ENCODE data around the gene RNF217.
"Not testable (repeated sequence)": the region's sequence is repeated elsewhere in the genome, so short reads cannot be mapped to it uniquely, and the experiment has no call there.

Gene RNF217

DNA sequence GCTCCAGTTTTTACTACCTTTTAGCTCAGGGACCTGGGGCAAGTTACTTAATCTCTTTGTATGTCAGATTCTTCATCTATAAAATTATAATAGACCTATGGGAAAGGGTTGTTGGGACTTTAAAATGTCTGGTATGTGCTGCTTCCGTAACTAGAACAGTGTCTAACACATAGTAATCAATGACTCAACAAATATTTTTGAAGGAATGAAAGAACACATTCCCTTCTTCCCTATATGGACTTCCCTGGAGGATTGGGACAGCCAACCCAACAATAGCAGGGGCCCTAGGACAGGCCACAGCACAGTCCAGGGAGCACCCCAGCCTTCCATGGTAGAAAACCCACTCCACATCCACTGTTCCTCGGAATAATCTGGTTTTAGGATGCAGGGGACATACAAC, 140.7 kb downstream of the RNF217 start:
- no peak for DNase-seq

DNA sequence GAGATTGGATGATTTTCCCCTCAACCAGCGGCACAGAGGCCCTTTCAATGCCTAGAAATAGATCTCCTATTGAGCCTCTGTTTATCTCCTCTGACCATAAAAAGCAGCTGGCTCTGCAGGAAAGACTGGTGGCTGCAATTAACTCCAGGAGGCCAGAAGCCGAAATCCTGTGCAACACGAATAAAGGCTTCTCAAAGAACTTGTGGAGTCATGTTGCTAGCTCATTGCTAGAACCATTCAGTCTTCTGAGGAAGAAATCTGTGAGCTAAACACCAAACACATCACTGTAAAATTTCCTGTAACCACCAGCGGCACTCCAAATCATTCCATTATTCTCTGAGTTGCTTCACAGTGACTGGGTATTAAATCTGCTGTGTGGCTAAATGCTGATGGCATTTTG, 142.2 kb downstream of the RNF217 start:
- DNase-seq, result no peak

DNA sequence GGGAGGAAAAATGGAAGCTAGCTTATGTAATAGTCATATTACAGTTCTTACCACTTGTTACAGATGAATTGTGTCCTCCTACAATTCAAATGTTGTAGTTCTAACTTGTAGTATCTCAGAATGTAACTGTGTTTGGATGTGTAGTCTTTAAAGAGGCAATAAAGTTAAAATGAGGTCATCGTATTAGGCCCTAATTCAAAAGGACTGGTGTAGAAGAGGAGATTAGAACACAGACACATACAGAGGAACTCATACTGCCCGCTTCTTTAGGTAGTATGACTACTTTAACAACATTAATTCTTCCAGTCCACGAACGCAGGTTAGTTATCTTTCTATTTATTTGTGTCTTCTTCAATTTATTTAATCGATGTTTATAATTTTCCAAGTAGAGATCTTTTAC, 144.8 kb downstream of the RNF217 start:
- DNase-seq, result no peak

DNA sequence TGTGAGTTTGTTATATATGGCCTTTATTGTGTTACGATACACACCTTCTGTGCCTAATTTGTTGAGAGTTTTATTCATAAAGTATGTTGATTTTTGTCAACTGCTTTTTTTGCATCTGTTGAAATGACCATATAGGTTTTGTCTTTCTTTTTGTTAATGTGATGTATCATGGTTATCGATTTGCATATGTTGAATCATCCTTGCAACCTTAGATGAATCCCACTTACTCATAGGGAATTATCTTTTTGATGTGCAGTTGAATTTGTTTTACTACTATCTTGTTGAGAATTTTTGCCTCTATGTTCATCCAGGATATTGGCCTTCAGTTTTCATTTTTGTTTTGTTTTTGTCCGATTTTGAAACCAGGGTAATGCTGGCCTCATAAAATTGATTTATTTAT, 145.7 kb downstream of the RNF217 start:
- DNase-seq, result no peak

DNA sequence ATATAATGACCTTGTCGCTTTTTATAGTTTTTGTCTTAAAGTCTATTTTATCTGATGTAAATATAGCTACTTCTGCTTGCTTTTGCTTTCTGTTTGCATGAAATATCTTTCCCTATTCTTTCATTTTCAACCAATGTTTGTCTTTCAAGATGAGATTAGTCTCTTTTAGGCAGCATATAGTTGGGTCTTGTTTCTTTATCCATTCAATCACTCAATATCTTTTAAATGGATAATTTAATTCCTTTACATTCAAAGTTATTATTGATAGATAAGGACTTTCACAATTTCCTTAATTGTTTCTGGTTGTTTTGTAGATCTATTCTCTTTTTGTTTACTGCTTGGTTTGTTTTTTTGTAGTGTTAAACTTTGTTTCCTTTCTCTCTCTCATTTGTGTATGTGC, 147.8 kb downstream of the RNF217 start:
- no peak for DNase-seq

DNA sequence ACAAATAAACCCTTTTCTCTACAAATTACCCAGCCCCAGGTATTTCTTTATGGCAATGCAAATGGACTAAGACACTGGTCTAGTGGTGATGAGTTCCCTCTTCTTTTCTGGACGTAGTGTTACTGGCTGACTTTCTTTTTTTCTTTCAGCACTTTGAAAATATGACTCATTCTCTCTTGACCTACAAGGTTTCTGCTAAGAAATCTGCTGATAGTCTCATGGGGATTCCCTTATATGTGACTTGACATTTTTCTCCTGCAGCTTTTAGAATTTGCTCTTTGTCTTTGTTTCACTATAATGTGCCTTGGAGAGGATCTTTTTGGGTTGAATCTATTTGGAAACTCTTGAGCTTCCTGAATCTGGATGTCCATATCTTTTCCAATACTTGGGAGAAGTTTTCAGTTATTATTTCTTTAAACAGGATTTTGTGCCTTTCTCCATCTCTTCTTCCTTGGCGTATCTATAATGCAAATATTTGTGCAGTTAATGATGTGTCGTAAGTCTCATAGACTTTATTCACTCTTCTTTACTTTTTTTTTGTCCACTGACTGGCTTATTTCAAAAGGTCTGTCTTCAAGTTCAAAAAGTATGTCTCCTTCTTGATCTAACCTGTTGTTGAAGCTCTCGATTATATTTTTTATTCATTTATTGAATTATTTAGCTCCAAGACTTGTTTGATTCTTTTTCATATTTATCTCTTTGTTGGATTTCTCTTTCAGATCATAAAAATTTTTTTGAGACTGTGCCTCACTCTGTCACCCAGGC, 149.2 kb downstream of the RNF217 start:
- no peak for DNase-seq

DNA sequence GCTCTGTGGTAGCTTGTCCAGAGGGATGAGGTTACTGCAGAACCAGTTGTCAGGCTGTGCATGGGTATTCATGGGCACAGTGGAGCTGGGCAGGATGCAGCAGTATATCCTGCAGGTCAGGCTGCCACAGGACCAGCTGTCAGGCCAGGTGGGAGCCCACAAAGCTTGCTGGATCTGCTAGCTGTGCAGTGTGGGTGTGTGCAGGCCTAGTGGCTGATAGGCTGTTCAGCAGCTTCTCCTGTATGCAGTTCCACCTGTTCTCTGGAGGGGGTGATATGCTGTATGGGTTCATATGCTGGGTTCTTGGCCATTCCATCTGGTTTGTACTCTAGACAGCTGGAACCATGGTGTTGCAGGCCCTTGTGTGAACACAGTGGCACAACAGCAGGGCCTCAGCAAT, 150.7 kb downstream of the RNF217 start:
- DNase-seq, result no peak

DNA sequence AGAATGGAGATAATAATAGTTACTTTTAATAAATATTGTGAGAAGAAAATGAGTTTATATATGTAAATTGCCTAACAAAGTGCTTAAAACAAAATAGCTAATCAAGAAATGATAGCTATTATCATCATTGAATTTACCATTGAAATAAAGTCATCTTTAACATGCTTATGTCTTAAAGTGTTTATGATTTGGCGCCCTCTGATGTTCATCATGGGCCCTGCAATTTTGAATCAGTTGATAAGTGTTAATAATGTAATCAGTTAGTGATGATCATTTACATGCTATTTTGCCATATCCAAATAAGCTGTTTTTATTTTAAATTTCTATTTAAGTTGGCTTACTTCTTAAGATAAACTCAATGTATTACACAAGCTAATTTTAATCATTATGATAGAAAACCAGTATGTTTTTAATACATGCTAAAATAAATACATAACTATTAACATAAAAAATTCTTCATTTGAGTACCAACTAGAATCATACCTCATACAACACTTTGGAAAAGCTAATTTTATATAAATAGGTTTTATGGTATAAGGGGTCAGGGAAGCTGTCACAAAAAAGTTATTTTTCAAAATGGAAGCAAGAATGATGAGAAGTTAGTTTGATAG, 152.1 kb downstream of the RNF217 start:
- DNase-seq, result no peak

DNA sequence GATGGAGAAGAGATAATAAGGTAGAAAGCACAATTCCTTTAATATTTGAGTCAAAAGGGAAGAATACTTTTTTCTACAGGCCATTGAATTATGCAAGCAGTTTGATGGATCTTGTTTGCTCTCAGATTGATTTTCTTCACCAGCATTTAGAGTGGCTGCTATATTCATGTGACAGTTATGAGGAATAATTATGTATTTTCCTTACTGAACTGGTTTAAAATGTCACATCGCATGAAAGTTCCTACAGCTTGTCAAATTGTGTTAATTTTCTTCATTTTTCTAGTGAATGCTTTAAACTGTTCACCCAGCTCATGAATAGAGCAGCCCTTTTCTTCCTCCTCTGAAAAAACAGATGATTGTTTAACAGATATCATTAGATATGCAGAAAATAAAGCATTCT, 153.9 kb downstream of the RNF217 start:
- no peak for DNase-seq

DNA sequence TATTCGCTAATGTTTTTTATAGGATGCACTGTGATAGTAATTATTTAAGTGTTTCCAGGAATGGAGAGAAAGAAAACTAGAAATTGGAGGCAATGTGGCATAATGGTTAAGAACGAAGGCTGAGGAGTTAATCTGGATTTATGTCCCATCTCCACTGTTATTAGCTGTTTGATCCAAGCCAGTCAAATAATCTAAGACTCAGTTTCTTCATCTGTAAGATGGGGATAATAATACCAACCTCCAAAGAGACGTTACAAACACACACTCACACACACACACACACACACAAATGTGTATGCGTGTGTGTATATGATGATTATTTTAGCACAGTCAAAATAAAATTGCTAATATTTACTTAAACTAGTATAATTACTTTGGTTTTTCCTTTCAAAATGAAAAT, 154.5 kb downstream of the RNF217 start:
- DNase-seq, result no peak

DNA sequence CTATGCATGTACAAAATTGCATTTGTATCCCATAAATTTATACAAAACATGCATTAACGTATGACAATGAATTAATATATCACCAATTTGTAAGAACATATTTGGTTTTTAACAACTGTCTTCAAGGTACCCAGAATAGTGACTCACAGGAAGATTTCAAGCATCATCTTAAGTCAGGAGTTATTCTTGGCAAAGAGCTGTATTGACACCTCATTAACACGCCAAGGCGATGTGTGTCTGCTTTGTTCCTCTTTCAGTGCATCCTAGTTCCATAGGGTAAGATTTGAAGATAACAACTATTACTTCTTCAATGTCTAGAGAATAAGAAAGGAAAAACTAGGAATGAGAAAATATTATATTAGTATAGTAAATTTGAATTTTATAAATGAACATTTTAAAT, 155.6 kb downstream of the RNF217 start:
- DNase-seq, result no peak

DNA sequence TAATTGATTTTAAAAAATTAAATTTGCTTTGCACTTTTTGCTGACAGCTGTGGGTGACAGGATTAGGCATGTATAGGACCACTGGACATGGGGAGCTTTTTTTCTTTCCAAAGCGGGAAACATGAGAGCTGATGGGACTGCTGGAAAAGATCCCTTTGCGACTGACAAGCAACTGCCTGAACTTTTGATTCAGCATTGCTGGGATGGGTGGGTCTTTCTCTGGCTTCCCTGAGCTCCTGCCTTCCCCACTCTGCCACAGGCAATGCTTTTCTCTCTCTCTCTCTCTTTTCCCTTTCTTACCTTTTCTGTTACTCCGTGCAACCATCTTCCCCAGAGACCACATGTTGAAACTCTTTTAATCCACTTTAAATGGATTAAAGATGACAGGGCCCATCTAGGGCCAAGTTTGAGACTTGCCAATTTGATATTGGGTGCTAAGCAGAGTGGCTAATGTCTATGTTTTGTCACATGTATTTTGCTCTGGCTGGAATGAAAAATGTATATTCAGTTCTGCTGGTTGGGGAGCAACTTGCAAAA, 157.9 kb downstream of the RNF217 start:
- no peak for DNase-seq

DNA sequence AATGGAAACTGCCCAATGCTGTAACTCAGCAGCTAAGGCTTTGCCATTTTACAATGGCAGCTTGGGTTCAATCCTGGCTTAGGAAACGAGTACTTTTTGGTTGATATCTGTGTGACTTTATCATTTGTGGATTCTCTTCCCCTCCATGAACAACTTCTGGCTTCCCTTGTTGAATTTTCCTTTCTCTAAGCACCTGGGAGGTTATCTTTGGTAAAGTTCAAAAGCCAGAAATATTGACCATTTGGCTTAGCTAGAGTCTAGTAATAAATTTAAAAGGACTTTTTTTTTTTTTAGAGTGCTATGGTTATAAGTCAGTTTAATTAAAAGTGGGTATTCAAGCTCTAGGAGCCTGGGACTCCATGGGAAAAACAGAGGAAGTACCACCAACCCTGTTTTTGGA, 159.7 kb downstream of the RNF217 start:
- no peak for DNase-seq

DNA sequence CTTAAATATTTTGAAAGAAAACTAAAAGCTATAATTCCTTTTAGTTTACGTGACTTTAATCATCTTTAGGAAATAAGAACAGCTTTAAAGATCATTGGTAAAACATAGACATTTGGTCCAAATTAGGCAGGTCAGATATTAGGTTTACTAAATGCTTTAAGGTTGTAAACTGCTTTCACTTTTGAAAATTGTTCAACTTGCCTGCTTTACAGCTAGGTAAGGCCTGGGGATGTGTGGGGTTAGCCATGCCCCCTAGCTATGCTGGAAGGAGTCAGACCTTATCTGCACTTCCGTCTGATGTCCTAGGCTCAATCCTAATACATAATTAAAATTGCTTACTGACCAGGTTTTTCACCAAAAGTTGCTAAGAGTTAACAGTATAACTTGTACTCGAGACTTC, 160.8 kb downstream of the RNF217 start:
- no peak for DNase-seq

DNA sequence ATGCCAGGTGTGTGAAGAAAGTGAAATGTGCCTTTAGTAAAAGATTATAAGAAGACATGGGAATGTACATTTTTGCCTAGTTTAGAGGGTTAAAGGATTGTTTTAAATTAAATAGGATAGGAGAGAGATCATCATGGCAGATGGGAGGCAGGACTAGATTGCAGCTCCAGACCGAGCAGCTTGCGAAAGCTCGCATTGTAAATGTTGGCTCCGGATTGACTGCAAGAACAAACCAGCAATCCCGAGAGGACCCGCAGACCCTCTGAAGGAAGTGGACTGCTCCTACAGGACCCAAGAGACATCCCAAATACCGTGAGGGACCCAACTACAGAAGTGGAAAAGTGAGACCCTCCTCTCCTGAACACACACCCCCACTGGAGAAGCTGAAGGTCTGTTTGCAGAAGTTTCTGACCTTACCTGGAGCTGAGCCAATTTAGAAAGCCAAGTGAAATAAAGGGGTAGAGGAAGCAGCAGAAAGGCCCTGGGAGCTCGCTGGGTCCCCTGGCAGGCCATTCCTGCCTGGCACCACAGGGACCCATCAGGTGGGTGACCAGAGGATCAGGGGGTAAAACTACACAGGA, 161.3 kb downstream of the RNF217 start:
- DNase-seq, result no peak

DNA sequence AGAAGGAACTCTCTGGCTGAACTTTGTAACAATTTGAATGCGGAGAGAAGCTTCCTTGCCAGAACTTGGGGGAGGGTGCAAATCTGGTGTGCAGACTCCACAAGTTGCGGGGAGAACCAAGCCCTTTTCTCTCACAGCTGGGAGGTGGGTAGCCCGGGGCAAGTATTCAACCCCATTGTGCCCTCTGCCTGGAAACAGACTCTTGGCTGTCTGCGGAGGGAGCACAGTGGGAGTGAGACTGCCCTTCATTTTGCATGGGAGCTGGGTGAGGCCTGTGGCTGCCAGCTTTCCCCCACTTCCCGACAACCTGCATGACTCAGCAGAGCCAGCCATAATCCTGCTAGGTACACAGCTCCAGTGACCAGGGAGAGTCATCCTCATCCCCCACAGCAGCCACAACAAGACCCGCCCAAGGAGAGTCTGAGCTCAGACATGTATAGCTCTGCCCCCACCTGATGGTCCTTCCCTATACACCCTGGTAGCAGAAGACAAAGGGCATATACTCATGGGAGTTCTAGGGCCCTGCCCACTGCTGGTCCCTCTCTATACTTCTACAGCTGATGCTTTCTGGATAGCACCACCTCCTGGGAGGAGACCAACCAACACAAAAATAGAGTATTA, 161.9 kb downstream of the RNF217 start:
- no peak for DNase-seq

DNA sequence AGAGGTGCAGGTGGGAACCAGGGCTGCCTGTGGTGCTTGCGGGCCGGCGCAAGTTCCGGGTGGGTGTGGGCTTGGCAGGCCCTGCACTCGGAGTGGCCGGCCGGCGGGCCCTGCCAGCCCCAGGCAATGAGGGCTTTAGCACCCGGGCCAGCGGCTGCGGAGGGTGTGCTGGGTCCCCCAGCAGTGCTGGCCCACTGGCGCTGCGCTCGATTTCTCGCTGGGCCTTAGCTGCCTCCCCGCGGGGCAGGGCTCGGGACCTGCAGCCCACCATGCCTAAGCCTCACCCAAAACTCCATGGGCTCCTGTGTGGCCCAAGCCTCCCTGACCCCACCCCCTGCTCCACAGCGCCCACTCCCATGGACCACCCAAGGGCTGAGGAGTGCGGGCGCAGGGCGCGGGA, 163.6 kb downstream of the RNF217 start:
- not testable (repeated sequence) for DNase-seq

DNA sequence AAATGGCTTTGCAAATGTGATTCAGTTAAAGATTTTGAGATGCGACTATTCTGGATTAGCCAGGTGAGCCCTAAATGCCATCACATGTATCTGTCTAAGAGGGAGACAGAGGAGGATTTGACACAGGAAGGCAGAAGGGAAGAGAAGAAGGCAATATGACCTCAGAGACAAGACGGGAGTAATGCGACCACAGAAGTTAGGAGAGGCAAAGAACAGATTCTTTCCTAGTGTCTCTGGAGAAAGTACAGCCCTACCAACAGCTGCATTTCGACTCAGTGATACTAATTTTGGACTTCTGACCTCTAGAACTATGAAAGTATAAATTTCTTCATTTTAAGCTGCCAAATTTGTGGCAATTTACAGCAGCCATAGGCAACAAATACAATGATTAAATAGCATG, 167.1 kb downstream of the RNF217 start:
- no peak for DNase-seq

DNA sequence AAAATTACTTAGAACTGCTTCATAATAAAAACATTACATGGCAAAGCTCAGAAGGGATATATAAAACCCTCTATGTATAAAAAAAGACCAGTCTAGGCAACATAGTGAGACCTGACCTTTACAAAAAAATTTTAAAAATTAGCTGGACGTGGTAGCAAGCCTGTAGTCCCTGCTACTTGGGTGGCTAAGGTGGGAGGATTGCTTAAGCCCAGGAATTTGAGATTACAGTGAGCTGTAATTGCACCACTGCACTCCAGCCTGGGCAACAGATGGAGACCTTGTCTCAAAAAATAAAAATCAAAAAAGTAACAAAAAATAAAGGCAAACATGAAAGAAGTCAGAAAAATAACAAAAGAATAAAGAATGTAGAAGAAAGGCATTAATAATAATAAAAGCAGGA, 169.8 kb downstream of the RNF217 start:
- DNase-seq, result no peak

DNA sequence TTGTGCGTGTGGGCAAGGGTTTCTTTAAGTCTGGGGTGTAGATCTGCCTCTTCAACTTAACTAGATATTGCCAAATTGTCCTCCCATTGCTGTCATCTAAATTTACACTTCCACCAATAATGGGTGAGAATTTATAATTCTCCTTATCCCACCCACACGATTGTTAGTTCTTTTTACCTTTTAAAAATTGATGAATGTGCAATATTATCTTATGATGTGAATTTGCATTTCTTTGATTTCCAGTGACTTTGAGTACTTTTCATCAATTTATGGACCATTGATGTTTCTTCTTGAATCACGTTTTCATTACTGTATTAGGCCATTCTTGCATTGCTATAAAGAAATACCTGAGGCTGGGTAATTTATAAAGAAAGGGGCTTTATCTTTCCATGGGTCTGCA, 174.1 kb downstream of the RNF217 start:
- no peak for DNase-seq

DNA sequence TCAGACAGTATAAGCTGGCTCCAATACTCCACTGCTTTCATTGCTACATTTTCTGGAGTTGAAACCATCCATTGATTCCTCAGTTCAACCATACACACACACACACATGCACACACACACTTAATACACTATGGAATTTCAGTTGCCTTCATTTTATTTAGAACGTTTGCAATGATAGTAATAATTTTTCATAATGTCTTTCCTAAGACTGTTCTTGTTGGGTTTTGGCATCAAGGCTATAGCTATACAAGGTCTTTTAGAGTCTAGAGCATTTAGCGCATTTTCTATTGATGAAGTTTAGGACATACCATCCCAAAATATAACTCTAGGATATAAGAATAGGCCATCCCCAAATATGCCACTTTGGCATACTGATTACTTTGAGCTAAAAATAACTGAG, 175.8 kb downstream of the RNF217 start:
- no peak for DNase-seq

DNA sequence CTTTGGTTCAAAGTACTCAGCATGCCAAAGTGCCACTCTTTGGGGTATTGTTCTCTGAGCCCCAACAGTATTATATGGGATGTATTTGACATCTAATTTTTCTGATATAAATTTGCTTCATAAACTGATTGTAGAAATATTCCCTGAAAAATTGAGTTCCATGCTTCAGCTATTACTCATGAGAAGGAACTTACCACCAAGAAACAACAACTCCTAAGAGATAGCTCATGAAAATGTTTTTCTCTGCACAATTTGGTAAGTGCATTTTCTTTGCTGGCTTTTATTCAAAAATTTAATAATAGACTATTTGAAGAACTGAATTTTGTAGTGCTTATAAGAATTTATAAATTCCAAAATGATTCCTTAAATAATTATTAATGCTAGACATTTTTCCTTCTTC, 178.6 kb downstream of the RNF217 start:
- DNase-seq, result no peak

Data from activated CD4-positive, alpha-beta T cell treated with anti-CD3 and anti-CD28 coated beads for 1 hour (primary cell).